NCI-H345 (cell line): ENCODE results near the gene SGMS1.
"Not testable (repeated sequence)": the region's sequence is repeated elsewhere in the genome, so short reads cannot be mapped to it uniquely, and the experiment has no call there.

ENCODE experiments used
- DNase-seq: peaks from one replicate; lab custom pipeline; 2025; lab: John Stamatoyannopoulos, UW

SGMS1 gene

DNA sequence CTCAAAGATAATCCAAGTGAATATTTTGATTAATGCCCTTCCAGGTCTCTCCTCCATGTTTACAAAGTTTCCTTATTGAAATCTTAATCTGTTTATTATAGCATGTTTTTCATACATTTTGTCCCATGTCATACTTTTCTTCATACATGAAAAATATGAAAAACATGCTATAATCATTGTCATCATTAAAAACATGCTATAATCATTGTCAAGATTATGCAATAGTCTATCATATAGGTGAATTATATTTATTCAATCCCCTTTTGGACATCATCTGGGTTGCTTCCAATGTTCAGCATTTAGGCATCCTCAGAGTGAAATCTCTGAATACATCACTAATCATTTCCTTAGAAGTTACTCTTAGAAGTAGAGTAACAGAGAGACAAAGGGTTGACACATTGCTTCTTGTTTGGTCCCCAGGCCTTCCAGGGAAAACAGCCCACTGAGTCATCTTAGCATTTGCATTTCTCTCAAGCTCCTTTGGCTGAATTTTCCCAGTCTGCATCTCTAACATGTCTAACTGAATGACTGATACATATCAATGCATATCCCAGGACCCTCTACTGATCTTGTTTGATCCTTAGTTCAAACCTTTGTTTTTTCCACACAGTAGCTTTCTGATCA, 87.0 kb downstream of the SGMS1 start:
- no peak for DNase-seq

DNA sequence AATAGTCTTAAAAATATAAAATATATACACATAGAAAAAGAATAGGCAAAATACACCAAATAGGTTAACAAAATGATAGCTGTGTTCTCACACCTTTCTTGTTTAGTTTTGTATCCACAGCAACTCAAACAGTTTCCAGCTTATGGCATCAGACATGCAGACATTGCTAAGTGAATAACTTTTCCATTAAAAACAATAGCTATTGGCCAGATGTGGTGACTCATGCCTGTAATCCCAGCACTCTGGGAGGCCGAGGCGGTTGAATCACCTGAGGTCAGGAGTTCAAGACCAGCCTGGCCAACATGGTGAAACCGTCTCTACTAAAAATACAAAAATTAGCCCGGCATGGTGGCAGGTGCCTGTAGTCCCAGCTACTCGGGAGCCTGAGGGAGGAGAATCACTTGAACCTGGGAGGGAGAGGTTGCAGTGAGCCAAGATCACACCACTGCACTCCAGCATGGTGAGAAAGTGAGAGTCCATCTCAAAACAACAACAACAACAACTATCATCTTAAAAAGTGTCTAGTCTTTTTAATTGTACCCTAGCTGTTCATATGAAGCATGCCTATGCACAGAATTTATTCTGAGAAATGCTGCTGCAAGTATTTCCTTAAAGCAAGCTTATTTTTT, 88.9 kb downstream of the SGMS1 start:
- DNase-seq = not testable (repeated sequence)

DNA sequence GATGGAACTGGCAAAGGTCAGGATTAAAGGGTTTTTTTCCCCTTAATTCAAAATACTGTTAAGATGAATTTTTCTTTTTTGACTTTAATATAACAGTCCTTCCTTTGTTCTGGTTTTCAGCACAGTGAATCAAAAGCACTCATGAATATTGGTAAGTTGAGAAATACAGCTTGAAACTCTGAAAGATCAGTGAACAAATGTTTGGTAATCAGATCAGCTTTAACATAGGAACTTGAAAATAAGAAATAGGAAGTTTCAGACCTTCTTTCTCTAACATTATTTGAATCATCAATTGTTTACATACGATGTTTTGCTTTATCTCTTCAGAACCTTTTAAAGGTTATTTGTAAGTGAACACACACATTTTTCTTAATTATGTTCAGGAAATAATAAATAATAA, 90.5 kb downstream of the SGMS1 start:
- DNase-seq = no peak

DNA sequence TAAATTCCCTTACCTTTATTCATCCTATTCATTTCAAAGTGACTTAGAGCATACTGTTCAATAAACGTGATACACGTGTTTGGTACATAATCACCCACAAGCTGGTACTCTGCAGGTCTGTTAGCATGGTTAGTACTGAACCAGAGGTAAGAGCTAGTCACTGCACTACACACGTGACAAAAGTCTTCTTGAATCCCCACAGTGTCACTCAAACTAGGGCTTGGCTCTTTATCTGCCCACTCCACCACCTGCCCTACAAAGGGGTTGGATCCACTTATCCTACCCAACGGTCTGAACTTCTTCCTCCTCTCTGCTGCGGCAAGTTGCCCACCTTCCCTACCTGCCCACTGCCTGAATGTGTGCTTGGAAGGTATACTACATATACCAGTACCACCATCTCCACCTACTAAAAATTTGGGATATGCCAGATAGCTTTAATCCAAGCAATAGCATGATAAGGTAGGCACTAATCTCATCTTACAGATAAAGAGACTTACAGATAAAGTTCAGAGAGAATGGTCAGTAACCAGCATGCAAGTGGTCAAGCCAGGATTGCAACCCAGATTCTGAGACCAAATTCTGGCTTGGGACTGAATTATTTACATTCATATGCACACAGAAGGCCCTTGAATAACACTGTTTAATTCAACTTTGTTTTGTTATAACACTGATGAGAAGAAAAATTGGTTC, 92.2 kb downstream of the SGMS1 start:
- no peak for DNase-seq

DNA sequence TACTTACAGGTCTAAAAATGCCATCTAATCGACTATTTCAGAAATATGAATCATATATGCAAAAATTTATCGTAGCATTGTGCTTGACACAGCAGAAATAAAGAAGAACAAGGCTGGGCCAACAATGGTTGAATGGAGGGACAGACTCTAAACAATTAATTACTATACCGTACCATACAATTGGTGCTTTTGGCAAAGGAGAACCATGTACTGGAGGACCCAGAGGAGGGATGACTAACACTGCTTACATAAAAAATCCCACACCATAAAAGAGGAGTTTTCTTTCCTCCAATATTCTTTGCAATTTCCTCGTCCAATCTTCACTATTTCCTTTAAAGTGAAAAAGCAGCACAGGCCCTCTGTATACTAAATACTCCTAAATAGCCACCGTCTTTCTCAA, 94.1 kb downstream of the SGMS1 start:
- no peak for DNase-seq

DNA sequence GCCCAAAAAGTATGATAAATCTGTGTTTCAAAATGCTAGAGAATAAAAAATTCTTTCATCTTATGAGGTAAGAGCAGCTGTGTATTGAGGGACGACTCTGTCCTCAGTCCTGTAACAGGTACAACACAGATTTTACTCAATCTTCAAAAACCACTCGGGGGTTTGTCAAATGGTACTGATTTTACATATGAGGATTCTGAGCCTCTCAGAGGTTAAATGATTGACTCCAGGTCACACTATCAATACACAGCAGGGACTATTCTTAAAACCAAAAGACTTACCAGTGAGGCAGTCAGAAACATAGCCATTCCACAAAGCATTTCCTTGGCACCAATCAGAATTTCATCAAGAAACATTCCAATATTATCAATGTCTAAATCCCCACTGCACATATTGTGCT, 95.5 kb downstream of the SGMS1 start:
- DNase-seq = no peak

DNA sequence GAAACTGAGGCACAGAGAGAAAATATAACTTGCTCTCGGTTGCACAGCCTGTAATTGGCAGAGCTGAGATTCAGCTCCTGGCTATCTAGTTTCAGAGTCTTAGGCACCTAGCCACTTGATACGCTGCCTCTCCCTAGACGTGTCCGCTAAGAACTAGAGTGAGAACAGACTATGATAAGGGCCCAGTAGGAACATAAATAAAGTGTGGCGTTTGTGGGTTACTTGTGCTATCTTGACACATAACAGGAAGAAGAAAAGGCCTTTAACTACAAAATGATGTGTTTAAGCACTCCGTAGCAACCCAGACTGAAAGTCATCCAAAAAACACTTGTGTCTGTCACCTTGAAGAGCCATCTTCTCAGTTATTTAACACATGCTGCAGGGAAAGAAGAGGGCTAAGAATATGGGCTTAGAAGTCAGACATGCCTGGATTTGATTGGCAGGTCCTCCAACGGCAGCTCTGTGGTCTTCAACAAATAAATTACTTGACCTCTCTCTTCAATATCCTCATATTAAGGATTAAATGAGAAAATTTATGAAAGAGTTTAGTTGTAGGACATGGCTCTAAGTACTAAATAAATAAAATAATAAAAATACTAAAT, 96.2 kb downstream of the SGMS1 start:
- no peak for DNase-seq

DNA sequence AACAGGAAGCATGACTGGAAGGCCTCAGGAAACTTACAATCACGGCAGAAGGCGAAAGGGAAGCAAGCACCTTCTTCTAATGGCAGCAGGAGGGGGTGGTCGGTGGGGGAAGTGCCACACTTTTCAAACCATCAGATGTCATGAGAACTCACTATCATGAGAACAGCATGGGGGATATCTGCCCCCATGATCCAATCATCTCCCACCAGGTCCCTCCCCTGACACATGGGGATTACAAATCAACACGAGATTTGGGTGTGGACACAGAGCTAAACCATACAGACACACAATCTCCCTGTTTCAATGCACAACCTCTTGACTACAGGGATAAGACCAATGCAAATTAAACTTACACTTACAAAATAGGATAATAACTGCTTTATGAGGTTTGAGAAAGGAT, 97.6 kb downstream of the SGMS1 start:
- DNase-seq = no peak

- DNase-seq = no peak
Measured at GRCh38 chr10:50523357-50523756, 100.4 kb downstream of the SGMS1 start.

GRCh38 chr10:50522908-50523307, 100.8 kb downstream of the SGMS1 start:
- no peak for DNase-seq

DNA sequence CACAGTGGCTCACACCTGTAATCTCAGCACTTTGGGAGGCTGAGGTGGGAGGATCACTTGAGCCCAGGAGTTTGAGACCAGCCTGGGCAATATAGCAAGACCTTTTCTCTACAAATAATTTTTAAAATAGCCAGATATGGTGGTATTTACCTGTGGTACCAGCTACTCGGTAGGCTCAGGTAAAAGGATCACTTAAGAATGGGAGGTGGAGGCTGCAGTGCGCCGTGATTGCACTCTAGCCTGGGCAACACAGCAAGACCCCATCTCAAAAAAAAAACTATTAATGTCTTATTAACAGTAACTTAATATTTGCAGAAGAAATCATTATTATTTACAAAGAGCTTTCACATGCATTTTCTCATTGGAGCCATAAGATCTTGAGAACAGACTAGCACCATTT, 103.6 kb downstream of the SGMS1 start:
- DNase-seq = no peak

GRCh38 chr10:50517626-50518025, 106.1 kb downstream of the SGMS1 start:
- no peak for DNase-seq

- DNase-seq = no peak
Measured at GRCh38 chr10:50516171-50516570, 107.6 kb downstream of the SGMS1 start.

GRCh38 chr10:50515420-50515819, 108.3 kb downstream of the SGMS1 start:
- DNase-seq = no peak

GRCh38 chr10:50514995-50515394, 108.8 kb downstream of the SGMS1 start:
- DNase-seq = no peak

DNA sequence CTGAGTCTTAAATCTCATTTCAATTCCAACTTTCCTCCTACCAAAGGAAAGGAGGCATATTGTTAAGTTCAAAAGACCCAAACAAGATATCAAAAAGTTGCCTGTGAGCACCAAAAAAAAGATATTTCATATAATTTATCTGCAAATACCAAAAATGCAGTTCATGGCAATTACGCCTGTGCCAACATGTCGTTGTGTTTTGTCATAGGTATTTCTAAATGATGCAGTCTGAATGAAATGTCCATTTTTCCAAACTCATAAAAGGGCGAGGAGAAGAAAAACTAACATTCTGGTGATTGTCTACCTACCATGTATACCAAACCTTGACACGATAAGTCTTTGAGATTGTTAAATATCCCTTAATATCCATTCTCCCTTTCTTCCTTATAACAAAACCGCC, 109.8 kb downstream of the SGMS1 start:
- no peak for DNase-seq

GRCh38 chr10:50512743-50513416, 110.9 kb downstream of the SGMS1 start:
- DNase-seq = no peak

DNA sequence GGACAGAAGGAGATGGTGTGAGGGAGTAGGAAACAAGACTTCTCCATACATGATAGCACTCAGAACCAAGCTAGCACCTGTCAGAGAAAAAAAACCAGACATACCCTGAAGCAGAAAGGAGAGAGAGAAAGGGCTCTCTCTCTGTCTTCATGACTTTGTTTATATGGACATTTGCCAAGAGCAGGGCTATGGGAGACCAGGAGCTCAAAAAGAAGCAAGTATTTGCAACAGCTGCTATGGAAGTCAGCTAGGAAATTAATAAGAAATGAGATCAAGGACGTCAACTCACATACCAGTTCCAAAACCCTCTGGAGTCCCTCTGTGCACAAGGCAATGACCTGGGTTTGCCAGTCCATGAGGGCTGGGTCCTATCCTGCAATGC, 111.6 kb downstream of the SGMS1 start:
- DNase-seq = no peak

DNA sequence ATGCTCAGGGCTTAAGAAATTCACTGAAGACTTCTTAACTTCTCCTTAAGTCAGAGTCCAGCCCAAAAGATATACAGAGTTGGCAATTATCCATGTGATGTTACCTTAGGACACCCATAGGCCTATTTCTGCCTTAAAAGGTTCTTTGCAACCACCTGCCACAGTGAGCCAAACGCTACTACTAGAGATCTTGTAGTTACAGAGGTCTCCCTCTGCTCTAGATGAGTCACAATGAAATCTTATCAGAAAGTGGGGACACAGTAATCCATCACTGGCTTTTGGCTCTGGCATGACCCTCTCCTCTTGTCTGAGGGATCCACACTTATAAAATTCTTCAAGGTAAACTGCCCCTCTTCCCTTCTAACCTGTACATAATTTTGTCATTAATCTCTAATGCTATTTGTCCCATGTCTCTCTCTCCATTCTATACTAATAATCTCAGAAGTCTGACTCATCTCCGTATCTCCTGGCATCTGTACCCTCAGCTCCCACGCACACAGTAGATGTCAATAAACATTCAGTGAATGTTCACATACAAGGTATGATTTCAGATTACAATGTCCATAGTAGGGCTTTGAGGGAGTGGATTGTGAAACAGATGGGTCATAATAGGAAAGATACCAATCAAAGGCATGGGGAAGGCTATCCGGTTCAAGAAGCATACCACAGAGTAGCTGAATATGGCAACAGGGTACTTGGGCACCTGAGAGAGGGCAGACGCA, 112.1 kb downstream of the SGMS1 start:
- no peak for DNase-seq

GRCh38 chr10:50510517-50511473, 113.0 kb downstream of the SGMS1 start:
- no peak for DNase-seq
